ENCODE data around the gene SOD2. TPM values are rescaled to one million over a fixed set of nuclear protein-coding genes. Genes with fewer than 3 reads are reported as not detected.

The SOD2 gene
- total and polyA plus RNA-seq, 4 donors: 143 to 952 (median 507) TPM

GRCh38 chr6:159729598-159730331 lies 36.7 kb upstream of the SOD2 start:
- Histone ChIP-seq H3K4me1 (ENCODE audit: control insufficient read depth in 4 of 4, insufficient read depth in 4 of 4, low read length in 3 of 4) (peaks cover 2 to 30% (median 19%) of the 10 kb centered on the region in 4 donors), H3K36me3 (ENCODE audit: control insufficient read depth in 4 of 4, insufficient read depth in 3 of 4, low read depth in 1 of 4, low read length in 3 of 4) (peaks cover 0 to 2% (median 0%) of the 10 kb centered on the region in 4 donors), H3K27me3 (ENCODE audit: control insufficient read depth in 4 of 4, insufficient read depth in 4 of 4, low read length in 3 of 4) (no peaks in the 10 kb centered on the region), H3K9me3 (ENCODE audit: control insufficient read depth in 4 of 4, low read length in 3 of 4) (no peaks in the 10 kb centered on the region), H3K9ac (ENCODE audit: low read depth in 1 of 2, low read length in 2 of 2) (peak overlapping the region in 1 of 2 donors; percentile 30), H3K4me3 (ENCODE audit: low read depth in 1 of 3, low read length in 3 of 3) (peak overlapping the region in 1 of 3 donors; percentile 7), H3K27ac (ENCODE audit: low read depth in 1 of 2, low read length in 2 of 2) (no peak overlapping the region)
- WGBS: 28% methylated on average over 4 of the region's 4 CpGs
- no peak for DNase-seq (ENCODE audit: low spot score)
- TF ChIP-seq CTCF (IDR thresholded peaks at IDR 0.05; ENCODE audit: low read depth, low read length, missing input control) (no peak), SP1 (IDR thresholded peaks at IDR 0.05) (no peak), YY1 (IDR thresholded peaks at IDR 0.05) (peak; percentile 17)

DNA sequence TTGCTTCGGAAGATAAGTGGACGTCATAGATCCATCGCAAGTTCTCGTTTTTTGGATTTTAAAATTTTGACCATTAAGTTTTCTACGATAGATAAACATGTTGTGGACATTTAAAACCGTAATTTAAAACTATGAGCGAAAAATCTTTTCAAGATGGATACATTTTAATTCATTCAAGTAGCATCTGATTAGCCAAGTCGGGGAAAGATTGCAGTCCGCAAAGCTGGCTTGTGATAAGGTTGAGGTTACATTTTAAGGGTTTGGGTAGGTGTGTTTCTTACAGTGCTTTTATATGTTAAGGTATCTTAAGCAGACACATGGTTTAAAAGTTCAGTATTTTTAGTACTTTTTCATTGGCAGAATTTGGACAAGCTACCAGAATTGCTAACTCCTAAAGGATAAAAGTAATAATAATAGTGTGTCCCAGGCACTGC lies 35.5 kb upstream of the SOD2 start:
- TF ChIP-seq NR2F2 (IDR thresholded peaks at IDR 0.05) (no peak), EGR1 (IDR thresholded peaks at IDR 0.05; ENCODE audit: low read depth in 2 of 2) (no peak), ZBTB33 (IDR thresholded peaks at IDR 0.05) (no peak), HNF4A (conservative IDR thresholded peaks at IDR 0.05) (no peak), HNF4G (IDR thresholded peaks at IDR 0.05) (no peak), FOXA1 (IDR thresholded peaks at IDR 0.05) (no peak), FOXA2 (IDR thresholded peaks at IDR 0.05) (no peak), SP1 (IDR thresholded peaks at IDR 0.05) (no peak), JUND (IDR thresholded peaks at IDR 0.05) (no peak), CTCF (IDR thresholded peaks at IDR 0.05; ENCODE audit: low read depth, low read length, missing input control) (no peak), MAX (IDR thresholded peaks at IDR 0.05) (no peak), REST (IDR thresholded peaks at IDR 0.05) (no peak)
- TF ChIP-seq, protein P1, sequence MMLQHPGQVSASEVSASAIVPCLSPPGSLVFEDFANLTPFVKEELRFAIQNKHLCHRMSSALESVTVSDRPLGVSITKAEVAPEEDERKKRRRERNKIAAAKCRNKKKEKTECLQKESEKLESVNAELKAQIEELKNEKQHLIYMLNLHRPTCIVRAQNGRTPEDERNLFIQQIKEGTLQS (IDR thresholded peaks at IDR 0.05): no peak
- no peak for DNase-seq (ENCODE audit: low spot score)
- no peaks in the 10 kb centered on the region for H3K27me3 ChIP-seq (ENCODE audit: control insufficient read depth in 4 of 4, insufficient read depth in 4 of 4, low read length in 3 of 4)
- peak overlapping the region; percentile 77 to 97 (median 86) for H3K4me3 ChIP-seq (ENCODE audit: low read depth in 1 of 3, low read length in 3 of 3)
- WGBS: 2% methylated on average over 9 of the region's 9 CpGs
- H3K36me3 ChIP-seq (ENCODE audit: control insufficient read depth in 4 of 4, insufficient read depth in 3 of 4, low read depth in 1 of 4, low read length in 3 of 4): peaks cover 0 to 2% (median 0%) of the 10 kb centered on the region in 4 donors
- peak overlapping the region; percentile 96 to 98 for H3K9ac ChIP-seq (ENCODE audit: low read depth in 1 of 2, low read length in 2 of 2)
- H3K9me3 ChIP-seq (ENCODE audit: control insufficient read depth in 4 of 4, low read length in 3 of 4): no peaks in the 10 kb centered on the region
- H3K4me1 ChIP-seq (ENCODE audit: control insufficient read depth in 4 of 4, insufficient read depth in 4 of 4, low read length in 3 of 4): peaks cover 2 to 30% (median 18%) of the 10 kb centered on the region in 4 donors
- H3K27ac ChIP-seq (ENCODE audit: low read depth in 1 of 2, low read length in 2 of 2): peak overlapping the region; percentile 86 to 99
